ENCODE data around the gene PDE4D. TPM values are rescaled to one million over a fixed set of nuclear protein-coding genes. Genes with fewer than 3 reads are reported as not detected.
A peak's percentile ranks its signal among the peaks of the same experiment; 100 is the strongest.
"Not testable (repeated sequence)": the region's sequence is repeated elsewhere in the genome, so short reads cannot be mapped to it uniquely, and the experiment has no call there.

PDE4D gene
- total and polyA plus RNA-seq, 2 experiments from 2014 or later, result 21.9 to 54.2 TPM

GRCh38 chr5:59678943-59679342 lies 214.6 kb downstream of the PDE4D start:
- H3K4me1 ChIP-seq (ENCODE audit: low read depth), result no peaks in the 10 kb centered on the region

DNA sequence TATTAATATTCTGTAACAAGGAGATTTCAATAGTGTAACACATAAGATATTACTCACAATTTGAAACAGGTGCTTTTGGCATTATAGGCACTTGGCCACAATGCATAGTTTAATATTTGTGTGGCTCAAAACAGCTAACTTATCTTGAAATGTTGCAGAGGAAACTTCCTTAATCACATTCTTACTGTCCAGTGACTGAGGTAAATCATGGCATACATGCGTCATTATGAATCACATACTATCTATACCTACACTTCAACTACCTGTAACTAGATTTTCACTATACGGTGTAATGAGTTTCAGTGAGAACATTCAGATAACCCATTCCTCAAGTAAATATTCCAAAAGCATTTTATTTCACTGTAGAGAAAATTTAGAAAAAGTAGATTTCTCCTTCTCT lies 218.8 kb downstream of the PDE4D start:
- Histone ChIP-seq H3K27ac (no peak overlapping the region), H3K9me3 (ENCODE audit: low read depth) (no peaks in the 10 kb centered on the region), H3K4me1 (ENCODE audit: low read depth) (no peaks in the 10 kb centered on the region), H3K4me3 (no peak overlapping the region), H3K36me3 (no peaks in the 10 kb centered on the region), H3K27me3 (no peaks in the 10 kb centered on the region)
- DNase-seq (ENCODE audit: low read depth in 1 of 2, low spot score in 1 of 2), result no peak
- TF ChIP-seq, protein P1, sequence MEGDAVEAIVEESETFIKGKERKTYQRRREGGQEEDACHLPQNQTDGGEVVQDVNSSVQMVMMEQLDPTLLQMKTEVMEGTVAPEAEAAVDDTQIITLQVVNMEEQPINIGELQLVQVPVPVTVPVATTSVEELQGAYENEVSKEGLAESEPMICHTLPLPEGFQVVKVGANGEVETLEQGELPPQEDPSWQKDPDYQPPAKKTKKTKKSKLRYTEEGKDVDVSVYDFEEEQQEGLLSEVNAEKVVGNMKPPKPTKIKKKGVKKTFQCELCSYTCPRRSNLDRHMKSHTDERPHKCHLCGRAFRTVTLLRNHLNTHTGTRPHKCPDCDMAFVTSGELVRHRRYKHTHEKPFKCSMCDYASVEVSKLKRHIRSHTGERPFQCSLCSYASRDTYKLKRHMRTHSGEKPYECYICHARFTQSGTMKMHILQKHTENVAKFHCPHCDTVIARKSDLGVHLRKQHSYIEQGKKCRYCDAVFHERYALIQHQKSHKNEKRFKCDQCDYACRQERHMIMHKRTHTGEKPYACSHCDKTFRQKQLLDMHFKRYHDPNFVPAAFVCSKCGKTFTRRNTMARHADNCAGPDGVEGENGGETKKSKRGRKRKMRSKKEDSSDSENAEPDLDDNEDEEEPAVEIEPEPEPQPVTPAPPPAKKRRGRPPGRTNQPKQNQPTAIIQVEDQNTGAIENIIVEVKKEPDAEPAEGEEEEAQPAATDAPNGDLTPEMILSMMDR (IDR thresholded peaks at IDR 0.05; ENCODE audit: low read depth, low read length), result no peak

More at GRCh38 chr5:59678943-59679342, 214.6 kb downstream of the PDE4D start:
- DNase-seq (ENCODE audit: low read depth in 1 of 2, low spot score in 1 of 2), result no peak
- no peak overlapping the region for H3K4me3 ChIP-seq
- no peaks in the 10 kb centered on the region for H3K36me3 ChIP-seq
- no peaks in the 10 kb centered on the region for H3K9me3 ChIP-seq (ENCODE audit: low read depth)
- TF ChIP-seq, protein P1 (IDR thresholded peaks at IDR 0.05; ENCODE audit: low read depth, low read length), result no peak
- no peak overlapping the region for H3K27ac ChIP-seq
- no peaks in the 10 kb centered on the region for H3K27me3 ChIP-seq

DNA sequence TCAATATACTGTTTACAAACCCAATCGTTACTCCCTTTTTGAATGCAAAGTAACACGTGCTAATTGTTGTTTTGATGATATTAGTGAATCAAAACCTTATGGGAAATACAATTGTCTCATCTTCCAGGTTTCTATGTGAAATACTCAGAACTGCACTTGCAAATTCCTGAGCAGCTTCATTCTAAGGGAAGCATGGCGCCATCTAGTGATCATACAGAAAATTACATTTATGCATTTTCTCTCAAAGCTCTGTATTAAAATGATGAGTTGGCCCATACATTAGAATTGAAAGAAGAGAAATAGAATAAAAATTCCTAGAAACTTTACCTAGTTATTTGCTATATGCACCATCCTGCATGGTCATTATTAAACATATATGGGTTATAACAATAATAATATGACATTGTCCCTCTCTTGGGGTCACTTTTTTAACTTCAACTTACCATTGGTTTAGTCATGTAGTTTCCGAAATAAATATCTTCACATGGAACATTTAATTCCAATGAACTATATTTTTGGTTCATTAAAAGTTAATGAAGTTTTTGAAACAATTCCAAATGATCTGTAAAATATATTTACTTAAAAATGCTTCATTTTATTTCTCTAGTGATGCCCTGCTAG lies 220.0 kb downstream of the PDE4D start:
- no peaks in the 10 kb centered on the region for H3K9me3 ChIP-seq (ENCODE audit: low read depth)
- DNase-seq (ENCODE audit: low read depth in 1 of 2, low spot score in 1 of 2), result peak; percentile 63 to 68
- no peaks in the 10 kb centered on the region for H3K36me3 ChIP-seq
- H3K4me1 ChIP-seq (ENCODE audit: low read depth), result no peaks in the 10 kb centered on the region
- no peak overlapping the region for H3K4me3 ChIP-seq
- TF ChIP-seq, protein P1 (IDR thresholded peaks at IDR 0.05; ENCODE audit: low read depth, low read length), result peak; percentile 64
- H3K27ac ChIP-seq, result no peak overlapping the region
- no peaks in the 10 kb centered on the region for H3K27me3 ChIP-seq

DNA sequence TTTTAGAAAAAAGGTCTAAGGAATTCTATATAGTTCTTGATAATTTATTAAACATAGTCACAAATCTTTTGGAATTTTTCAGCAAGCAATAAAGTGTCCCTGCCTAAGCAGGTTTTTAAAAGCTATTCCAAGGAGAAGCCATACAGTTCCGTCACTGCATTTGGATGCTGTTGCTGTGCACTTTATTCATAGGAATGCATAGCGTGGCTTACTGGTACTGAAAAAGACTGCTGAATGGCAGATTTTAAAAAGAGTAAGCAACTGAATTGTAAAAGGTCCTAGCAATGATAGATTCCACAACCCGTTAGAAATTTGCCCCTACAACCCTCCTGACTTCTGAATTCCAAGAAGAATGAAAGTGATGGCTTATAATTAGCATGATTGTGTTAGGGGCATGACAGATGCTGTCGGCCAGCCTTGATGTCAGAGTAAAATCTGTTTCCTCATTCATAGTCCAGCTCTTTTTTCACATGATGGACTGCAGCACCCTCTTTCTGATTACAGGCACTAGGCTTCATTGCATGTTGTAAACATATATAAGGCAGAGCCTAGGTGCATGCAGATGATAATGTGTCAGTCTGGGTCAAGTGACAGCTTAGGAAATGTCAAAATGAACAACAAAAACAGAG lies 227.0 kb downstream of the PDE4D start:
- H3K9me3 ChIP-seq (ENCODE audit: low read depth), result no peaks in the 10 kb centered on the region
- no peak for DNase-seq (ENCODE audit: low read depth in 1 of 2, low spot score in 1 of 2)
- no peaks in the 10 kb centered on the region for H3K27me3 ChIP-seq
- H3K4me1 ChIP-seq (ENCODE audit: low read depth), result peaks cover 7% of the 10 kb centered on the region
- H3K27ac ChIP-seq, result no peak overlapping the region
- TF ChIP-seq, protein P1 (IDR thresholded peaks at IDR 0.05; ENCODE audit: low read depth, low read length), result no peak
- H3K4me3 ChIP-seq, result no peak overlapping the region
- H3K36me3 ChIP-seq, result no peaks in the 10 kb centered on the region

DNA sequence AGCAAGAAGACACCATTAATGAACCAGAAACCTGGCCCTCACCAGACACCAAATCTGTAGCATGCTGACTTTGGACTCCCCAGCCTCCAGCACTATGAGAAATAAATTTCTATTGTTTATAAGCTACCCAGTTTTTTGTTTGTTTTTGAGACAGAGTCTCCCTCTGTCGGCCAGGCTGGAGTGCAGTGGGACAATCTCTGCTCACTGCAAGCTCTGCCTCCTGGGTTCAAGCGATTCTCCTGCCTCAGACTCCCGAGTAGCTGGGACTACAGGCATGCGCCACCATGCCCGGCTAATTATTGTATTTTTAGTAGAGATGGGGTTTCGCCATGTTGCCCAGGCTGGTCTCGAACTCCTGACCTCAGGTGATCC lies 227.7 kb downstream of the PDE4D start:
- H3K36me3 ChIP-seq; H3K4me3 ChIP-seq; H3K9me3 ChIP-seq (ENCODE audit: low read depth); H3K4me1 ChIP-seq (ENCODE audit: low read depth); DNase-seq (ENCODE audit: low read depth in 1 of 2, low spot score in 1 of 2); H3K27ac ChIP-seq; H3K27me3 ChIP-seq: not testable (repeated sequence)

- DNase-seq (ENCODE audit: low read depth in 1 of 2, low spot score in 1 of 2), result peak in 1 of 2 donors; percentile 60
- no peak overlapping the region for H3K4me3 ChIP-seq
- no peak overlapping the region for H3K27ac ChIP-seq
- no peaks in the 10 kb centered on the region for H3K27me3 ChIP-seq
- TF ChIP-seq, protein P1 (IDR thresholded peaks at IDR 0.05; ENCODE audit: low read depth, low read length), result no peak
- H3K4me1 ChIP-seq (ENCODE audit: low read depth), result peaks cover 7% of the 10 kb centered on the region
- no peaks in the 10 kb centered on the region for H3K9me3 ChIP-seq (ENCODE audit: low read depth)
- H3K36me3 ChIP-seq, result no peaks in the 10 kb centered on the region
These were observed 228.3 kb downstream of the PDE4D start for GRCh38 chr5:59665086-59665831.

Data from cardiac muscle cell (in vitro differentiated cells and primary cell).